HUES48 (cell line): ENCODE results near the gene SCRN1.

Experiments used
- H3K27ac ChIP-seq: one replicate; pipeline ENCODE4 v1.7.0; 2013; ENCODE audit warnings: low read depth, low read length, inconsistent platforms
- H3K27me3 ChIP-seq: 2 replicates; pipeline ENCODE4 v1.6.1; 2013; ENCODE audit warnings: mild to moderate bottlenecking, low read length; ENCODE audit not compliant: control insufficient read depth, insufficient read depth
- H3K36me3 ChIP-seq: 2 replicates; pipeline ENCODE4 v1.6.1; 2013; ENCODE audit warnings: low read length; ENCODE audit not compliant: control insufficient read depth, insufficient read depth
- H3K4me1 ChIP-seq: 2 replicates; pipeline ENCODE4 v1.6.1; 2013; ENCODE audit warnings: mild to moderate bottlenecking, low read length; ENCODE audit not compliant: control insufficient read depth, insufficient read depth
- H3K4me3 ChIP-seq: 2 replicates; pipeline ENCODE4 v1.5.1; 2013; ENCODE audit warnings: mild to moderate bottlenecking, low read depth, low read length
- H3K9ac ChIP-seq: 2 replicates; pipeline ENCODE4 v1.6.1; 2013; ENCODE audit warnings: mild to moderate bottlenecking, low read depth, low read length, moderate library complexity
- H3K9me3 ChIP-seq: 2 replicates; pipeline ENCODE4 v1.6.1; 2013; ENCODE audit warnings: low read length; ENCODE audit not compliant: control insufficient read depth, insufficient read depth

The SCRN1 gene

GRCh38 chr7:29951206-29951605, 38.4 kb downstream of the SCRN1 start:
- no peaks in the 10 kb centered on the region for H3K27me3 ChIP-seq
- no peak overlapping the region for H3K4me3 ChIP-seq
- no peak overlapping the region for H3K27ac ChIP-seq
- no peak overlapping the region for H3K9ac ChIP-seq
- H3K9me3 ChIP-seq: no peaks in the 10 kb centered on the region; the same call in 1 of the 2 replicates
- peaks cover 87% of the 10 kb centered on the region for H3K36me3 ChIP-seq
- H3K4me1 ChIP-seq: no peaks in the 10 kb centered on the region

GRCh38 chr7:29950480-29950879, 39.1 kb downstream of the SCRN1 start:
- H3K36me3 ChIP-seq: peaks cover 91% of the 10 kb centered on the region

GRCh38 chr7:29948587-29948986, 41.0 kb downstream of the SCRN1 start:
- no peaks in the 10 kb centered on the region; the same call in 1 of the 2 replicates for H3K9me3 ChIP-seq

More at GRCh38 chr7:29950480-29950879, 39.1 kb downstream of the SCRN1 start:
- H3K27me3 ChIP-seq: no peaks in the 10 kb centered on the region
- H3K9me3 ChIP-seq: no peaks in the 10 kb centered on the region; the same call in 1 of the 2 replicates
- no peak overlapping the region for H3K9ac ChIP-seq
- H3K4me1 ChIP-seq: no peaks in the 10 kb centered on the region
- no peak overlapping the region for H3K27ac ChIP-seq
- H3K4me3 ChIP-seq: no peak overlapping the region

GRCh38 chr7:29946428-29947186, 43.0 kb downstream of the SCRN1 start:
- no peaks in the 10 kb centered on the region for H3K4me1 ChIP-seq
- H3K27ac ChIP-seq: no peak overlapping the region
- peaks cover 91% of the 10 kb centered on the region for H3K36me3 ChIP-seq
- no peak overlapping the region for H3K4me3 ChIP-seq
- H3K9ac ChIP-seq: no peak overlapping the region
- H3K9me3 ChIP-seq: no peaks in the 10 kb centered on the region; the same call in 1 of the 2 replicates
- H3K27me3 ChIP-seq: no peaks in the 10 kb centered on the region

More at GRCh38 chr7:29948587-29948986, 41.0 kb downstream of the SCRN1 start:
- H3K4me3 ChIP-seq: no peak overlapping the region
- no peak overlapping the region for H3K27ac ChIP-seq
- no peak overlapping the region for H3K9ac ChIP-seq
- H3K27me3 ChIP-seq: no peaks in the 10 kb centered on the region
- H3K36me3 ChIP-seq: peaks cover 91% of the 10 kb centered on the region
- H3K4me1 ChIP-seq: no peaks in the 10 kb centered on the region

GRCh38 chr7:29945259-29945809, 44.3 kb downstream of the SCRN1 start:
- Histone ChIP-seq H3K36me3 (peaks cover 91% of the 10 kb centered on the region), H3K4me3 (no peak overlapping the region)

GRCh38 chr7:29940199-29940598, 49.4 kb downstream of the SCRN1 start:
- H3K9me3 ChIP-seq: 0 out of 2 replicates have a peak, but pooled peaks cover 4% of the 10 kb centered on the region
- peaks cover 95% of the 10 kb centered on the region for H3K36me3 ChIP-seq
- no peak overlapping the region for H3K4me3 ChIP-seq
- no peaks in the 10 kb centered on the region for H3K4me1 ChIP-seq
- no peak overlapping the region for H3K9ac ChIP-seq
- H3K27ac ChIP-seq: no peak overlapping the region
- no peaks in the 10 kb centered on the region for H3K27me3 ChIP-seq

More at GRCh38 chr7:29945259-29945809, 44.3 kb downstream of the SCRN1 start:
- H3K9me3 ChIP-seq: no peaks in the 10 kb centered on the region
- H3K27ac ChIP-seq: no peak overlapping the region
- no peaks in the 10 kb centered on the region for H3K4me1 ChIP-seq
- H3K27me3 ChIP-seq: no peaks in the 10 kb centered on the region
- no peak overlapping the region for H3K9ac ChIP-seq

- Histone ChIP-seq H3K9me3 (0 out of 2 replicates have a peak, but pooled peaks cover 4% of the 10 kb centered on the region), H3K36me3 (peaks cover 87% of the 10 kb centered on the region), H3K27me3 (no peaks in the 10 kb centered on the region), H3K4me3 (no peak overlapping the region), H3K4me1 (no peaks in the 10 kb centered on the region), H3K27ac (no peak overlapping the region), H3K9ac (no peak overlapping the region)
Observed at GRCh38 chr7:29937132-29937531, 52.5 kb downstream of the SCRN1 start.

GRCh38 chr7:29935111-29935510, 54.5 kb downstream of the SCRN1 start:
- H3K4me3 ChIP-seq: no peak overlapping the region
- no peaks in the 10 kb centered on the region for H3K27me3 ChIP-seq
- no peak overlapping the region for H3K9ac ChIP-seq
- H3K27ac ChIP-seq: no peak overlapping the region
- peaks cover 80% of the 10 kb centered on the region for H3K36me3 ChIP-seq
- 0 out of 2 replicates have a peak, but pooled peaks cover 4% of the 10 kb centered on the region for H3K9me3 ChIP-seq
- H3K4me1 ChIP-seq: no peaks in the 10 kb centered on the region

- no peak overlapping the region for H3K4me3 ChIP-seq
- H3K4me1 ChIP-seq: no peaks in the 10 kb centered on the region
- no peaks in the 10 kb centered on the region for H3K9me3 ChIP-seq
- peaks cover 54% of the 10 kb centered on the region for H3K36me3 ChIP-seq
- no peak overlapping the region for H3K27ac ChIP-seq
- H3K27me3 ChIP-seq: no peaks in the 10 kb centered on the region
- no peak overlapping the region for H3K9ac ChIP-seq
Observed at GRCh38 chr7:29929018-29929807, 60.4 kb downstream of the SCRN1 start.

- Histone ChIP-seq H3K9ac (no peak overlapping the region), H3K36me3 (peaks cover 65% of the 10 kb centered on the region), H3K4me1 (no peaks in the 10 kb centered on the region), H3K27ac (no peak overlapping the region), H3K27me3 (no peaks in the 10 kb centered on the region), H3K9me3 (no peaks in the 10 kb centered on the region), H3K4me3 (no peak overlapping the region)
Observed at GRCh38 chr7:29926741-29927140, 62.9 kb downstream of the SCRN1 start.
